ENCODE data around the gene TKTL1.
A peak's percentile ranks its signal among the peaks of the same experiment; 100 is the strongest.

Gene TKTL1

DNA sequence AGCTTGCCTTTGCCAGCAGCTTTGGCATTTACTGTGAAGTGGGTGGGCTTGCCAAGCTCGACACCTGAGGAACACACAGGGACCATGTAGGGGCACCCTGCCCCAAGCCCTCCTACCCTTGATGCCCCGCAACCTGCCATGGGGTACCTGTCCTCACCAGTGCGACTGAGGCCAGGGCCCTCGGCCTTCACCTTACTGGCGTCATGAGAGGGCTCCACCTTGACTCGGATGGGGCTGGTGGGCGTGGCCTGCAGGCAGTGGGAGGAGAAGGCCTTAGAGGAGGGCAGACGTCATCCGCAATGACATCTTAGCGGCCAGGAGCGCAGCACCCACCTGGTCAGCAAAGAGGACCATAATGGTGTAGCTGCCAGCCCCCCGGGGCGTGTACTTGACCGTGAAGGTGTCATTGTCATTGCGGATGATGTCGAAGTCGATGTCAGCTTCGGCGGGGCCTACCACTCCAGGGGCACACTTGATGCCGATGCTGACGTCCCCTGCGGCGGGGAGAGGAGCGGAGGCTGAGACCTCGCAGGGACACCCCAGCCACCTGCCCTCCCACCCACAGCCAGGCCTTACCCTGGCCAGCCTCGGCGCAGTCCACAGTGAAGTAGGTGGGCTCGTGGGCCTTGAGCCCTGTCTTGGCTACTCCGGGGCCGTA, 66.6 kb downstream of the TKTL1 start:
- no peak for DNase-seq (ENCODE audit: low spot score)

DNA sequence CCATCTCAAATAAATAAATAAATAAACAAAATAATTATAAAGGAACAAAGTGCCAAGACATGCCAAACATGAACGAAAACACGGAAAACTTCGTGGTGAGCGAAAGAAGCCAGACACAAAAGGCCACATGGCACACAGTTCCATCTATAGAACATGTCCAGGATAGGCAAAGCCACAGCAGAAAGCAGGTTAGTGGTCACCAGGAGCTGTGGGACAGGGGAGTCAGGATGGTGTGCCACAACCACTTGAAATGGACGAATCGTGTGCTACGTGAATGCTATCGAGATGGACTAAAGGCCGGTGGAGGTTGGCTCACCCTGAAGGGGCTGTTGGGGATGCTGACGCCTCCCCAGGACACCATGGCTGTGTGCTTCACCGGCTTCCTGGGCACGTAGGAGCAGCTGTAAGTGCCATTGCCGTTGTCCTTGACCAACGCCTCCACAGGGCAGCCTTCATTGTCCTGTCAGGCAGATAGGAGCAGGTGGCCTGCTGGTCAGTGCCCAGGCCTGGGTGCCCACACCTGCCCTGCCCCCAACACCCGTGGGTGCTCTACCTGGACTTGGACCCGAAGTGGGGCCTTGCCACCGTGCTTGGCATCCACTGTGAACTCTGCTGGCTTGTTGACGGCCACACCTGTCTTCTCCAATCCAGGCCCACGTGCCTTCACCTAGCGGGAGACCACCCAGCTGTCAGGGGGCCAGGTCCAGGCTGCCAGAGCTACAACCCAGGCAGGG, 68.3 kb downstream of the TKTL1 start:
- DNase-seq (ENCODE audit: low spot score): no peak

DNA sequence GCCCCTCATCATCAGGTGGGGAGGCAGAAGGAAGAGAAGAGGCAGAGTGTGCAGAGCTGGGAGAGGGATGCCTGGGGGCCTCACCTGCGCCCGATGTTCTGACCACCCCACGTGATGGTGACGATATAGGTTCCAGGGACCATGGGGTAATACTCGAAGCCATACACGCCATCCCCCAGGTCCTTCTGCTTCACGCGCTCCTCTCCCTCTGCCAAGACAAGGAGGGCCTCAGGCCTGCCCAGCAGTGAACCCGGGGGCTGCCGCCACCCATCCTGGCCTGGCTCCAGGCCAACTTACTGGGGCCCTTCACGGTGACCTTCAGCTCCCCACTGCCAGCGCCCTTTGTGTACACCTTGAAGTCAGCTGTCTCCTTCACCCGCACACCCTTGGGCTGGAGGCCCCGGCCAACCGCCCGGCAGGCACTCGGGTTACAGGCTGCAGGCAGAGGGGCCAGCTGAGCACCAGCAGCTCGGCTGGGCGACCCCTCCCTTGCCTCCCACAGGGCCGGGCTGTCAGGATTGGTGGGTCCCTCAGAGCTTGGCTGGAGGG, 69.5 kb downstream of the TKTL1 start:
- DNase-seq (ENCODE audit: low spot score): no peak

DNA sequence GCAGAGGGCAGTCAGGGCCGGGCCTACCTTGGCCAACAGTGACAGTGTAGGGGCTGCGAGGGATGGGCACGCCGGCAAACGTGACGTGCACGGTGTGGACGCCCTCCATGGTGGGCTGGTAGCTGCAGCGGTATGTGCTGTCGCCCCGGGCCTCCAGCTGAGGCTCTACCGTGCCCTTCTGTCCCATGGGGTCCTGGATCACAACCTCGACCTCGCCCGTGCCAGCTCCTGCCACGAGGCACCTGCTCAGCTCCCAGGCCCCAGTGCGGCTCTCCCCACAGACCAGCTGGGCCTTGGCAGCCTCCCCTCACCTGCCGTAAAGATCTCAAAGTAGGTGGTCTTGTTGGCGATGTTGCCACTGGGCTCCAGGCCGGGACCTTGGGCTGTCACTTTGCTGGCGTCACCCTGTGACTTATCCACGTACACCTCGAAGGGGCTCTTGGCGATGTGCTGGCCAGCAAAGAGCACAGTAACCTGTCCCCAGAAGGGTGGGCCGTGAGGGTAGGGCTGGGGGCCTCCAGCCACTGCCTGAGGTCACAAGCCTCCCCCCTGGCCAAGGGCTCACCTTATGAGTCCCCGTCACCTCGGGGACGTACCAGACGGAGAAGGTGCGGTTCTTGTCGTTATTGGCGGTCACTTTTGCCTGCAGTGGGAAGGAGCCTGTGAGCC, 70.5 kb downstream of the TKTL1 start:
- DNase-seq (ENCODE audit: low spot score): no peak

DNA sequence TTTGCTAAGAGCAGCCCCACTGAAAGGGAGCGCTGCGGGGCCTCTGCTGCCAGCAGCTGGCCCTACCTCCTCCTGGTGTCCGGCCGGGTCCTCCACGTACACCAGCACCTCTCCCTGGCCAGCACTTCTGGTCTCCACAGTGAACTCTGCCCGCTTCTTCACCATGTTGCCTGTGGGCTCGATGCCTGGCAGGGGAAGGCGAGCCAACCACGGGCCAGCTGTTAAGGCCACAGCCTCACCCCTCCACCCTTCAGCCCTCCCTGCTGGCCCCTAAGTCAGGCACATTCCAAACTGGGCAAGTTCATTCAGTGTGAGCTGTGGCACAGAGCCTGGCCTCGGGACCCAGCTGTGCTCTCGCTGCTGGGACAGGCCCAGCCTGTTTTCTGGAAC, 71.1 kb downstream of the TKTL1 start:
- peak; percentile 39 for DNase-seq (ENCODE audit: low spot score)

DNA sequence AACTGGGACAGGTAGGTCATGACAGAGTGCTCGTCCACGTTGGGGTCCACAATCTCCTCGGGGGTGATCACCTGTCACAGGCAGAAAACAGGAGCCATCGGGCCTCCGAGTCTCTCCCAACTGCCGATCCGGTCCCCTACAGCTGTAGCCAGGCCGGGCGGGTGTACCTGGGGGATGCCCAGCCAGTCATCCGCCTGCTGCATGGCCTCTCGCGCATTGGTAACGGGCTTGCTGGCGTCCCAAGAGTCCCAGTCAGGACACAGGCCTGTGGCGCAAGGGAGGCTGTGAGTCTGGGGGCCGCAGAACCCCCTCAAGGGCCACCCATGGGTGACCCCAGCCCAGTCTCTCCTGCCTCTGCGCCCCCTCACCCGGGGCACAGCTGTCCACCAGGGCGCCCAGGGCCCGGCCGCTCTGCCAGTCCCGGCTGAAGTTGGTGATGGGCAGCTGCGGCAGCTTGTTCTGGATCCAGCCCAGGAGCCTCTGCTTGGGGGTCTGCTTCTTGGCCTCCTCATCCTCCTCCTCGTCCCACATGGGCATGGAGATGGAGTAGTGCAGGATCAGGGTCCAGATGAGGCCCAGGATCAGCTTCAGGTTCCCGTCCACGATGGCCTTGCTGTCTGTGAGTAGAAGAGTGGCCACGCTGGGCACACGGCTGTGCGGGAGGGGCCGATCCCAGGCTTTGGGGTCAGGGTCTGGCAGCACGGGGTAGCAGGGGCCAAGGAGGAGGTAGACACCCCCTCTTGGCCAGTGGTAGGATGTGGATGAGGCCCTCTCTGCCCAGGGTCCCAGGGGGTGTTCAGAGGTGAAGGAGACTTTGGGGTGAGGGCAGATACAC, 72.1 kb downstream of the TKTL1 start:
- no peak for DNase-seq (ENCODE audit: low spot score)

DNA sequence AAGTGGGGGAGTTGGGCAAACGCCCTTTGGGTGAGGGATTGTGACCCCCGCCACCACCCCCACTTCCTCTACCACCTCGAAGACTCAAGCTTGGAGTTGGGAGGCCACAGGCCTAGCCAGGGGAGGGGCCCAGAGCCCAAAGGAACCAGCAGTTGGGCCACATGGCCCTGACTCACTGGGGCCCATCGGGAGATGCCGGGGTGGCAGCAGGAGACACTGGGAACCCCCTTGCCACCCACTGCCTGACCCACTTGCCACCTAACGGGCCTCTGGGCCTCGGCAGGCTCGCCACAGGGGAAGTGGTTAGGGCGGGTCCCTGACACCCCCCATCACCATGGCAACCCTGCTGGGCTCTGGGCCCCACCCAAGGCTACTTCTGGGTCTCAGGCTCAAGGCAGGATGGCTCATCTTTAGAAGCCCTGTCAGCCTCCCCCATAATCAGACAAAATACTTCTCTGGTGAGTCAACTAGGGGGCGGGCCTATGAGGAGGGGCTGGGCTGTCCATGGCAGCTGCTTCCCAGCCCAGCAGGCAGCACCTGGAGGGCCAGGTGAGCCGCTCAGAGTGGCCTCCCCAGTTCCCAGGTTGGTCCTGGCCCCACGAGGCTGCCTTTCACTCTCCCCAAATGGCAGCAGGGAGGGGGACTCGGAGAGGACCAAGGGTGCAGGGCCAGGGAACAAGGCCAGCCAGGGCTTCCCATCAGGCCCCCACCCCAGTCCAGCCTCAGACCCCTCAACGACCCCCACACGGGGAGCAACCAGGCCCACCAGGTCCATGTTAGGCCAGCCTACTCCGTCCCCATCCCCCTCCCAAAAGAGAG, 73.2 kb downstream of the TKTL1 start:
- no peak for DNase-seq (ENCODE audit: low spot score)

DNA sequence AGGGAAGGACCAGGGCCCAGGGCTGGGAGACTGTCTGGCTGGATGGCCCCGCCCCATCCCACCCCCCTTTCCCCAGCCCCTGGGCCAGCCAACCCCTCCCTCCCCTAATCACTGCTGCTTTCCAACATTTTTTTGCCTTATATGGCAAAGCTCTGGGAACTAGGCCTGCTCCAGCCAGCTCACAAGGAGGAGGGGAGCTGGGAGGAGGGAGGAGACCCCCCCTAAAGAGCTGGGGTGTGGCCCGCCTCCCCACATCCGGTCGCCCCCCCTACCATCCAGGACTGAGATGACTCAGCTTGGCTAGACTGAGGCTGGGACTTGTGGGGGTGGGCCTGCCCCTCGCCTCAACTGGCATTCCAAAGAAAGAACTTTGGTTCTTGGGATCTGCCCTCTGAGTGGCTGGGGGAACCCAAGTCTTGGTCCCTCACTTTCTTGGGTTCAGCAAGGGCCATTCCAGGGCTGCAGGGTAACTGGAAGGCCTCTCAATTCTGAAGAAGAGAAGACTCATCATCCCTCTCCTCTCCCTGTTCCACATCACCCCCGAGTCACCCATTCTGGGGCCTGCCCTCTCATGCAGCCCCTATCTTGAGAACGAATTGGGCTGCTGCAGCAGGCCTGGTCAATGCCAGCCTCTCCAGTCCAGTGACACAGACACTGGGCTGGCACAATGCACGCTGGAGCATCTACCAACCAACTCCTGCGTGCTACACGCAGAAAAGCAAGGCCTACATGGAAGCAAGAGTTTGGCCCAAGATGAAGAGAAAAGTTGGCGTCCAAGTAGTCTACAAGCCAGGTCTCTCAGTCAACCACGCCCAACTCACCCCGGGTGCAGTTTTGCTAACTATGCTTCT, 74.1 kb downstream of the TKTL1 start:
- DNase-seq (ENCODE audit: low spot score): peak; percentile 44

DNA sequence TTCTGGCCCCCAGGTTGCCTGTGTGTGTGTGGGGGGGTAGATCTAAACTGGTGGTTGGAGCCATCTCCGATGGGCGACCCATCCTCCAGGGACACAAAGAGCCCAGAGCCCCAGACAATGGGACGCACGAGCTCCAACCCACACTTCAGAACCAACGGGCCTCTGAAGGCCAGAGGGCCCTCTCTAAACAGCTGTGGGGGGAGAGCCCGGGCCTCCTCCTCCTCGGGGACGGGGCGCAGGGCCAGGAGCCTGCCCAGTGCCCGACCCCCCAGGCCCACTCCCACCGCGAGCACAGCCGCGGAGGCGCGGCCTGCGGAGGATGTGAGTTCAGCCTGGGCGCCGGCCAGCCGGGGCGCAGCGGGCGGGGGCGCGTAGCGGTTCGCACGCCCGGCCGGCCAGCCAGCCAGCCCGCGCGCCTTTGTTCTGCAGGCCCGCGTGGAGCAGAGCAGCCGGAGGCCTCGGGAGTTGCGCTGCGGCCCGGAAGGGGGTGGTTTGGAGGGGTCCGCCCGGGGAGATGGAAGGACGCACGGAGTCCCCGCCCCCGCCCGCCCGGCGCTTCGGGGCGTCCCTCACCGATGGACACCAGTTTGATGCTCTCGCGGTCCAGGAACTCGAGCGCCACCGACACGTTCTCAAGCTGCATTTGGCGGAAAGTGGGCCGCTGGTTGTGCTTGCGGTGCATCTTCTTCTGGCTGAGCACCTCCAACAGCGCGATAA, 74.9 kb downstream of the TKTL1 start:
- no peak for DNase-seq (ENCODE audit: low spot score)

DNA sequence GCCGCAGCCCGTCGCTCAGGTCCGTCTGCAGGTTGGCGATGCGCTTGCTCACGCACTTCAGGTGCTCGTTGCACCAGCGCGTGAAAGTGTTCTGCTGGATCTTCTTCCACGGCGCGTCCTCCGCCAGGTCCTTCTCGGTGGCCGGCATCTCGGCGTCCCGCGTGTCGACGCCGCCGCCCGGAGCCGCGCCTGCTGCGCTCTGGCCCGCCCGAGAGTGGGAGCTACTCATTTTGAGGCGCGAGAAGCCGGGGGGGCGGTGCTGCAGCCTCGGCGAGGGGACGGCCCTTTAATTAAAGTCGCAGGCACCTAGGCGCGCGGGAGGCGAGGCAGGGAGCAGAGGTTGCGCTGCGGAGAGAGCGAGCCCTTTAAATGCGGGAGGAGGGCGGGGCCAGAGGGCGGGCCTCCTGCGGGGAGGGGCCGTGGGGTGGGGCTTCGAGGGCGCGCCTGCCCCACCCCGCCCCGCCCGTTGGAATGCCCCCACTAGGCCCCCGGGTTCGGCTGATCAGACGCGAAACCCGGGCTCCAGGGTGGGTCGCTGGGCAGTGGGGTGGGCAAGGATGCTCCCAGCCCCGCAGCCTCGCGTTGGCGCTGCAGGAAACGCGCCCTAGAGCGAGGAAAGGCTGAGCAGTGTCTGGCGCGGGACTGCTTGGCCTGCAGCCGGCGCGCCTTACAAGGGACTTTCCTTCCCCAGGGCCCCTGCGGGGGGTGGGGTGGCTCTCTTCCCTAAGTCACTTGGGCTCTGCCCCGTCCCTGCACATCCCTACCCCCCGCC, 75.6 kb downstream of the TKTL1 start:
- peak; percentile 76 for DNase-seq (ENCODE audit: low spot score)

DNA sequence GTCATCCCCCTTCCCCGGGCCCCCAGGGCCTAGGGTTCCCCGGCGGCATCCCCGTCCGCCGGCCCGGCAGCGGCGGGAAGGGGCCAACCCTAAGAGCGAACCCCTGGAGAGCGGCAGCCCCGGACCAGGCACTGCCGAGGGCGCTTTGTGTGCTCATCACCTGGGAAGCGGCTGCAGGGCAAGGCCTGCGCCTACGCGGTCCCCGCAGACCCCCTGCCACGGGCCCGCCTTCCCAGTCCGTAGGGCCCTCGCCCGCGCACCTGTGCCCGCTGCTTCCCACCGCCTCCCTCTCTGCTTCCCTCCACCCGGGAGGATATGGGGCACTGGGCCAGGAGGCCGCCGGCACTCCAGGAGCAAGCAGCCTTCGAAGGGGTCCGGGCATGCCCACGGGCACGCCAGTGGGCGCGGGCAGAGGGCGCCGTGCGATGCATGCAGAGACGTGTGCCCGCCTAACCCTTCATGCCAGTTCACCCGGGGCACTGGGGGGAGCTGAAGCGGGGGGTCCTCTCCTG, 76.2 kb downstream of the TKTL1 start:
- DNase-seq (ENCODE audit: low spot score): no peak

DNA sequence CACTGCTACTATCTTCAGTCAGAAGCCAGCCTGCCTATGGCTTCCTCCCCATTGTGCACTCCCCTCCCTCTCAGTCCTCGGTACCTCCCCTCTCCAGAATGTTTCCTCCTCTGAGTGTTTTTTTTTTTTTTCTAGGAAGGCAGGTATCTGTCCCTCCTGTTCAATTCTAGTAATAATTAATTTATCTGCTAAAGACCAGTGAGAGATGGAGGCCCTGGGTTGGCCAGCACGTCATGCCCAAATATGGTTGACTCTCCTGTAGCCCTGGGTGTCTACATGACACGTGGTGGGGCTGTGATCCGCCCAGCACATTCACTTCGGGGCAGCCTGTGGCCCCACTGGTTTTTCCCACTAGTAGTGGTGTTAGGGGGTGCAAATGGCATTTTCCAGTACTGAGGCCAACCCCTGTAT, 77.0 kb downstream of the TKTL1 start:
- DNase-seq (ENCODE audit: low spot score): no peak

DNA sequence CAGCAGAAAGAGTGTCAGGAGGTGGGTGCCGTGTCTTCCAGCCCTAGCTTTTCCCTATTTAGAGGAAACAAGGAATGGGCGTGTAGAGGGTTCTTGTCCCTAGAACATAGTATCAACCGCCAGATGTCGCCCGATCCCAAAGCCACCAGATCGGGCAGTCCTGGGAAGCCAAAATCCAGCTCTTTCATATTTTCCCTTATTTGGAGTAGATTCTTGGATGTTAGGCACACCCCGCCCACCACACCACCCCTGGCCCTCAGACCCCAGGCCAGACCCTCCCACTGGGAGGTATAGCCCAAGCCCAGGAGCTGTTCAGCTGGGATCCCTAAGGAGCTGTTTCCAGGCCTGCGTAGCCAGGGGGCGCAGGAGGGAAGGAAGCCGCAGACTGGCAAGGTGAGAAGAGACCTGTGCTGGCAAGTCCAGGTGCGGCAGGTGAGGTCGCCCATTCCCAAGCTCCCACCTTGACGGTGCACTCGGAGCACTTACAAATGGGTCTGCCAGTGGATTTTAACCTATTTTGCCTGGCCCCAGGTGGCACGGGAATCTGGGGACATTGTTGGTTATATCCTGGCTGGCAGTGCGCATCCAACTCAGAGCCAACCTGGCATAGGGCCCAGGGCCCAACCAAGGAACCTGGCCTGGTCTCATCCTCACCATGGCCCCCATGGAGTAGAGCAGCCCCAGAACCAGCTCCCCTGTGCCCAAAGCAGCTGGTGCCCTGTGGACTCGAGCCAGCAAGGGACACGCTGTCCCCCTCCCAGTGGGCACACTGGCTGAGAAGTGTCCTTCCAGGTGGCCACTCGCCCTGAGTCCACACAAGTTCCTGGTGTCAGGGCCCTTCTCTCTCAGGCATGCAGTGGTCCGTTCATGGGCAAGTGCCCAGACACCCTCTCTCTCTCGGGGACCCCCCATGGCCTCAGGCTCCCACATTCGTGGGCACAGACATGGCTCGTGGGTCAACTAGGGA, 78.0 kb downstream of the TKTL1 start:
- DNase-seq (ENCODE audit: low spot score): peak; percentile 60

DNA sequence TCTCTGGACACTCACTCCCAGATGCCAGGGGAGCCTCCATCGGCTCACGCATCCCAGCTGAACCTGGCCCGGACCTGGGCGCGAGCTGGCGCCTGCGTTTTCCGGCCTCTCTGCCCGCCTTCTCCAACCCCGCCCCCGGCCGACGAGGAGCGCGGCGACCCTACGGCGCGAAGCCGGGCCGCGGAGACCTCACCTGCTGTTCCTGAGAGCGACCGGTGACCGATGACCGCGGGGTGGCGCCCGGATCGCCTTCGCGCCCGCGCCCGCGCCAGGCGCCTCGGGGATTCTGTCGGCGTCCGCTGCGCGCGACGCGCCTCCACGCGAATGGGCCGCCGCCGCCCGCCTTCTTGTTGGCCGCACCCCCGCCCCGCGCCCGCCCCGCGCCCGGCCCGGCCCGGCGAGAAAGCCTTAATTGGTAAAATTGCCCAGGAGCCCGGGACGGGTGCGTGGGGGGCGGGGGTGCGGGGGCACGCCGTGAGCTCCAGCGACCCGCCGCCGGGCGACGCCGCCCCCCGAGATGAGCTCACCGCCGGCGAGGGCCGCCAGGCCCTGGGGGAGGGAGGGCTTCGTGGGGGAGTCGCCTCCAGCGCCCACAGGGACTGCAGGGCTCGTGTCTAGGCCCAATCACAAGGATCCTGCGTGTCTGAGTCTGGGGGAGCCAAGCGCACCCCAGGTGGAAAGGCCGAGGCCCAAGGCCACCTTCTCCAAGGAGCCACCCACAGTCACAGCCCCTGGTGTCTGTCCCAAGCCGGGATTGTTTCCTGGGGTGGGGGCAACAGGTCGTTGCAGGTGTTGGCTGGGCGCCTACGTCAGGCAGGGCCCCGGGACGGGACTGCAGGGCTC, 78.9 kb downstream of the TKTL1 start, which contains the start of gene FLNA:
Gene FLNA, minus strand, starts transcription at position 322 of the 843 bp plus-strand sequence. CDS start 3,389 bp downstream, outside the sequence.
- no peak for DNase-seq (ENCODE audit: low spot score)

DNA sequence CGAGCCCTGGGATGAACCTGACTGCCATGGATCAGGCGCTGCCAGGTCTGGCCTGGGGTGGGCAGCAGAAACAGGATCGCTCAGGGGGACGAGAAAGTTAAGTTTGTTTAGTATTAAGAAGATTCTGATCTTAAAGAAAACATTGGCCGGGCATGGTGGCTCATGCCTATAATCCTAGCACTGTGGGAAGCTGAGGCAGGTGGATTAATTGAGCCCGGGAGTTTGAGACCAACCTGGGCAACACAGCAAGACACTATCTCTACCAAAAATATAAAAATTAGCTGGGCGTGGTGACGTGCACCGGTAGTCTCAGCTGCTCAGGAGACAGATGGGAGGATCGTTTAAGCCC, 79.5 kb downstream of the TKTL1 start:
- DNase-seq (ENCODE audit: low spot score): no peak

DNA sequence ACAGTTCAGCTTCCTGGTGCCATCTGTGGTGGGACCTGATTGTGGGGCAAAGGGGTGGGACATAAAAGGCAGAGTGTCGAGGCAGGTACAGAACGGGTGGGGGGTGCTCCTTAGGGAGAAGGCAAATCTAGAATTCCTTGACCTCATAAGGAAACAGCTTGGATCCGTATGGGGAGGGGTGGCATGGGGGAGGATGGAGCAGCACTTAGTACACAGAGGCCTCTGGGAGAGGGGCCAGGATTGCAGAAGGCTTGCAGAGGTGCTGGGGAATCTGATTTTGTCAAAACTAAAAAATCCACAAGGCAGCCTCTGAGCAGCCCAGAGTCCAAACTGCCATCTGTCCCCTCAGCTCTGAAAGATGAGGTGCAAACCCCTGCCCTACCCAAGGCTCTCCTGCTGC, 81.2 kb downstream of the TKTL1 start:
- no peak for DNase-seq (ENCODE audit: low spot score)

Measured in pons (tissue), 1 donor.